ENCODE measurements around the gene DYNLT2B. TPM values are rescaled to one million over a fixed set of nuclear protein-coding genes. Genes with fewer than 3 reads are reported as not detected.
"Not testable (repeated sequence)": the region's sequence is repeated elsewhere in the genome, so short reads cannot be mapped to it uniquely, and the experiment has no call there.

The DYNLT2B gene
- total RNA-seq, 1 donor from 2014 or later, result 36.7 TPM

GRCh38 chr3:196275126-196275525 lies 42.9 kb downstream of the DYNLT2B start:
- DNase-seq (ENCODE audit: low spot score in 2 of 2) (no peak), FAIRE-seq (no peak)

- DNase-seq (ENCODE audit: low spot score in 2 of 2) (no peak), FAIRE-seq (no peak)
These were observed 43.5 kb downstream of the DYNLT2B start for GRCh38 chr3:196274585-196274984.

GRCh38 chr3:196273655-196274054 lies 44.4 kb downstream of the DYNLT2B start:
- FAIRE-seq (no peak), DNase-seq (ENCODE audit: low spot score in 2 of 2) (no peak)

- FAIRE-seq, result no peak
- DNase-seq (ENCODE audit: low spot score in 2 of 2), result no peak
These were observed 45.2 kb downstream of the DYNLT2B start for GRCh38 chr3:196272826-196273225.

DNA sequence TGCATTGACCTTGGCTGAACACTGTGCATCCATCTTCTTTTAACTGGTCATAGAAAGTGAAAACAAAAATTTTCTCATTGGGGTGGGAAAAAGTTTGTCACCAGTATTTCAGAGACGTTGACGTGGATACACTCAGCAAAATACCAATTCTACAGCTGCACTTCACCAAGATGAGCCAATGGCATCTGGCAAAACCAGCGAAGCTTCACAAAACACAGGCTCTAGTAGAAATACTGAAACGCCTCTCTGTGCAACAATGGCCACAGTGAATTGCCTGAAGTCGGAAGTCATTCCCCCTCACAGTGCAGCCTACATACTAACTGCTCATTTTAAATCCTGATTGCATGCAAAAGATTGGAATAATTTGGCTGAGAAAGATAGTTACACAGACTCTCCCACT lies 47.5 kb downstream of the DYNLT2B start:
- no peak for FAIRE-seq
- no peak for DNase-seq (ENCODE audit: low spot score in 2 of 2)

DNA sequence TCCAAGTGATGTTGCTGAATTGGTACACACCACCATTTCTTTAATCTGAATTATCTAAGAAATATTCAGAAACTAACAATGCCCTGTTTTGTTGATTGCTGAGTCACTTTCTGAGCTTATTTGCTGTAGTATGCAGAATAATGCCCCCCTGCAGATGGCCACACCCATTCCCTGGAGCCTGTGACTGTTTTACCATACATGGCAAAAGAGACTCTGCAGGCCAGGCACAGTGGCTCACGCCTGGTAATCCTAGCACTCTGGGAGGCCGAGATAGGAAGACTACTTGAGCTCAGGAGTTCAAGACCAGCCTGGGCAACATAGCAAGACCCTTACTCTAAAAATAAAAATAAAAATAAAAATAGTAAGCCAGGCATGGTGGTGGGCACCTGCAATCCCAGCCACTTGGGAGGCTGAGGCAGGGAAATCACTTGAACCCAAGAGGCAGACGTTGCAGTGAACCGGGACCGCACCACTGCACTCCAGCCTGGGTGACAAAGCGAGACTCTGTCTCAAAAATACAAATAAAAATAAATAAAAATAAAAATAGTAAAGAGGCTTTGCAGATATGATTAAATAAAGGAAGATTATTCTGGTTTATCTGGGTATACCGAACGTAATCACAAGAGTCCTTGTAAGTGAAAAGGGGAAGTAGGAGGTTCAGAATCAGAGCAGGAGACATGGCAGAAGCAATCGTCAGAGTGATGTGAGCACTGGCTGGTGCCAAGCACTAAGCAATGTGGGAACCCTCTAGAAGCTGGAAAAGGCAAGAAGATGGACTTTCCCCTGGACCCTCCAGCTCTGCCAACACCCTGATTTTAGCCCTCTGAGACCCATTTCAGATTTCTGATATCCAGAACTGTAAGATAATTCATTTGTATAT lies 49.5 kb downstream of the DYNLT2B start:
- FAIRE-seq, result no peak

GRCh38 chr3:196263819-196264218 lies 54.2 kb downstream of the DYNLT2B start:
- FAIRE-seq (no peak), DNase-seq (ENCODE audit: low spot score in 2 of 2) (no peak)

More for the DNA sequence above, 49.5 kb downstream of the DYNLT2B start:
- DNase-seq (ENCODE audit: low spot score in 2 of 2), result no peak

DNA sequence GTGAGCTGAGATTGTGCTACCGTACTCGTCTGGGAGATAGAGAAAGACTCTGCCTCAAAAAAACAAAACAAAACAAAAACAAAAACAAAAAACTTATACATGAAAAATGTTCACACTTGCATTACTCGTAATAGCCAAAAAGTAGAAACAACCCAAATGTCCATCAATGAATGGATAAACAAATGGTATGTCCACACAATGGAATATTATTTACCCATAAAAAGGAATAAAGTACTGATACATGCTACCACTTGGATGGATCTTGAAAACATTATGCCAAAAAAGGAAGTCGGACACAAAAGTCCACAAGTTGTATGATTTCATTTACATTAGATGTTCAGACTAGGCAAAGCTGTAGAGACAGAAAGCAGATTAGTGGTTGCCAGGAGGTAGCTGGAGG lies 57.3 kb downstream of the DYNLT2B start:
- DNase-seq (ENCODE audit: low spot score in 2 of 2) (no peak), FAIRE-seq (no peak)

GRCh38 chr3:196255776-196256175 lies 62.3 kb downstream of the DYNLT2B start:
- DNase-seq (ENCODE audit: low spot score in 2 of 2) (no peak), FAIRE-seq (no peak)

GRCh38 chr3:196254376-196255283 lies 63.4 kb downstream of the DYNLT2B start:
- FAIRE-seq, result no peak
- DNase-seq (ENCODE audit: low spot score in 2 of 2), result no peak

- FAIRE-seq (no peak), DNase-seq (ENCODE audit: low spot score in 2 of 2) (no peak)
These were observed 66.1 kb downstream of the DYNLT2B start for GRCh38 chr3:196251918-196252317.

GRCh38 chr3:196246612-196247308 lies 71.3 kb downstream of the DYNLT2B start:
- FAIRE-seq (no peak), DNase-seq (ENCODE audit: low spot score in 2 of 2) (no peak)

- DNase-seq (ENCODE audit: low spot score in 2 of 2); FAIRE-seq: not testable (repeated sequence)
These were observed 73.9 kb downstream of the DYNLT2B start for GRCh38 chr3:196244166-196244565.

GRCh38 chr3:196241704-196242103 lies 76.3 kb downstream of the DYNLT2B start:
- FAIRE-seq, result no peak
- no peak for DNase-seq (ENCODE audit: low spot score in 2 of 2)

Small RNA genes within 50 kb of the gene (small RNA-seq; reads per million reads assigned to genes)
- gene AC069257.2, result not detected
- gene RNU6-910P, result not detected

Other genes starting within 250 kb of the DYNLT2B start
- gene TFRC, start 236.2 kb downstream of the DYNLT2B start, total RNA-seq, result 113 TPM
- gene ZDHHC19, start 106.8 kb downstream of the DYNLT2B start, total RNA-seq, result not detected
- gene SLC51A, start 101.7 kb downstream of the DYNLT2B start, total RNA-seq, result not detected
- gene PCYT1A, start 30.5 kb downstream of the DYNLT2B start, total RNA-seq, result 15.1 TPM
- not detected for gene TM4SF19, start 20.1 kb upstream of the DYNLT2B start, total RNA-seq
- 51.0 TPM for gene UBXN7, start 114.2 kb upstream of the DYNLT2B start, total RNA-seq
- 26.9 TPM for gene RNF168, start 185.5 kb upstream of the DYNLT2B start, total RNA-seq
- gene SMCO1, start 197.1 kb upstream of the DYNLT2B start, total RNA-seq, result not detected